IMR-90 (cell line): Measurements from ENCODE around the gene MPZL1. TPM values are rescaled to one million over a fixed set of nuclear protein-coding genes. Genes with fewer than 3 reads are reported as not detected.

Experiments used
- ATAC-seq: fragments of 200-7000 bp; cut with Tn5 transposase; 2 replicates; pipeline ENCODE4 v1.9.1; 2020; ENCODE audit warnings: low read depth, mild to moderate bottlenecking, moderate library complexity
- BruUV-seq: library from RNA; stranded (reverse); fragments of 400-500 nt; replicated peaks from 2 replicates; lab custom pipeline; 2021; lab: Mats Ljungman, UMichigan
- CTCF ChIA-PET: fragments of 300-600 bp; formaldehyde crosslinking; extraction: SDS; loops from one replicate; lab custom pipeline; 2021; ENCODE audit warnings: antibody characterized with exemption; lab: Yijun Ruan, JAX
- POLR2A ChIA-PET: fragments of 300-600 bp; sonication (Branson Sonifier 250); formaldehyde crosslinking; loops from one replicate; lab custom pipeline; 2022; ENCODE audit warnings: antibody characterized with exemption; ENCODE audit not compliant: unreplicated experiment; lab: Charles Lee
- DNase-seq: peaks from one replicate; pipeline ENCODE4 v3.0.0; 2013
- H2AFZ ChIP-seq: replicated peaks from 2 replicates; pipeline ENCODE3; 2013; ENCODE audit warnings: low read length, mild to moderate bottlenecking; ENCODE audit not compliant: poor library complexity
- H2AK5ac ChIP-seq: 2 replicates; pipeline ENCODE4 v1.6.1; 2013; ENCODE audit warnings: low read depth, low read length, inconsistent platforms
- H2AK9ac ChIP-seq: replicated peaks from 2 replicates; pipeline ENCODE3; 2013; ENCODE audit warnings: mild to moderate bottlenecking, low read depth, low read length, moderate library complexity; ENCODE audit not compliant: poor library complexity
- H2BK120ac ChIP-seq: 2 replicates; pipeline ENCODE4 v1.6.1; 2013; ENCODE audit warnings: low read depth, low read length, inconsistent platforms
- H2BK15ac ChIP-seq: 3 replicates; pipeline ENCODE4 v1.6.1; 2013; ENCODE audit warnings: low read depth, low read length, inconsistent platforms
- H2BK20ac ChIP-seq: 2 replicates; pipeline ENCODE4 v1.6.1; 2013; ENCODE audit warnings: low read depth, mild to moderate bottlenecking, inconsistent platforms, low read length, moderate library complexity
- H2BK5ac ChIP-seq: 2 replicates; pipeline ENCODE4 v1.6.1; 2013; ENCODE audit warnings: mild to moderate bottlenecking, low read depth, low read length, inconsistent platforms; ENCODE audit not compliant: poor library complexity, severe bottlenecking
- H3K14ac ChIP-seq: replicated peaks from 2 replicates; pipeline ENCODE4 v1.6.1; 2013; ENCODE audit warnings: low read depth, low read length, inconsistent platforms
- H3K18ac ChIP-seq: 2 replicates; pipeline ENCODE4 v1.6.1; 2013; ENCODE audit warnings: low read depth, low read length, control low read depth
- H3K23ac ChIP-seq: 2 replicates; pipeline ENCODE4 v1.6.1; 2013; ENCODE audit warnings: low read depth, low read length, inconsistent platforms
- H3K27ac ChIP-seq: 2 replicates; pipeline ENCODE4 v1.5.1; 2013; ENCODE audit warnings: mild to moderate bottlenecking, control low read depth, low read length; ENCODE audit not compliant: insufficient read depth
- H3K27me3 ChIP-seq: 2 replicates; pipeline ENCODE4 v1.6.1; 2013; ENCODE audit warnings: low read length; ENCODE audit not compliant: control insufficient read depth, insufficient read depth
- H3K36me3 ChIP-seq: 2 replicates; pipeline ENCODE4 v1.6.1; 2013; ENCODE audit warnings: low read length, mixed read lengths; ENCODE audit not compliant: control insufficient read depth, insufficient read depth
- H3K4ac ChIP-seq: 2 replicates; pipeline ENCODE4 v1.6.1; 2013; ENCODE audit warnings: low read depth, low read length, inconsistent platforms
- H3K4me1 ChIP-seq: 2 replicates; pipeline ENCODE4 v1.6.1; 2013; ENCODE audit warnings: low read length, mixed read lengths; ENCODE audit not compliant: control insufficient read depth, insufficient read depth
- H3K4me2 ChIP-seq: 2 replicates; pipeline ENCODE4 v1.6.1; 2013; ENCODE audit warnings: low read depth, mild to moderate bottlenecking, control low read depth, low read length, moderate library complexity
- H3K4me3 ChIP-seq: 2 replicates; pipeline ENCODE4 v1.5.1; 2013; ENCODE audit warnings: low read depth, mild to moderate bottlenecking, control low read depth, low read length, moderate library complexity; ENCODE audit not compliant: insufficient read depth
- H3K56ac ChIP-seq: 2 replicates; pipeline ENCODE4 v1.6.1; 2013; ENCODE audit warnings: low read length, inconsistent platforms; ENCODE audit not compliant: insufficient read depth; ENCODE audit errors: extremely low read depth
- H3K79me1 ChIP-seq, 2 experiments: 2 replicates each; pipeline ENCODE4 v1.6.1; 2013; ENCODE audit warnings: low read length in 2 of 2, inconsistent platforms in 1 of 2, low read depth in 1 of 2
- H3K9ac ChIP-seq: 2 replicates; pipeline ENCODE4 v1.6.1; 2013; ENCODE audit warnings: low read depth, low read length, control low read depth
- H3K9me1 ChIP-seq: 2 replicates; pipeline ENCODE4 v1.6.1; 2013; ENCODE audit warnings: low read length, inconsistent platforms; ENCODE audit not compliant: insufficient read depth
- H3K9me3 ChIP-seq: 2 replicates; pipeline ENCODE4 v1.6.1; 2013; ENCODE audit warnings: low read length; ENCODE audit not compliant: control insufficient read depth, insufficient read depth
- H4K20me1 ChIP-seq: 2 replicates; pipeline ENCODE4 v1.6.1; 2013; ENCODE audit warnings: low read length, inconsistent platforms; ENCODE audit not compliant: insufficient read depth
- H4K5ac ChIP-seq: 2 replicates; pipeline ENCODE4 v1.6.1; 2013; ENCODE audit warnings: mild to moderate bottlenecking, low read depth, low read length, control low read depth
- H4K8ac ChIP-seq, 2 experiments: 2 replicates each; pipeline ENCODE4 v1.6.1; 2013; ENCODE audit warnings: low read depth in 2 of 2, low read length in 2 of 2, control low read depth in 1 of 2, inconsistent platforms in 1 of 2
- H4K91ac ChIP-seq: 2 replicates; pipeline ENCODE4 v1.6.1; 2013; ENCODE audit warnings: low read depth, low read length, inconsistent platforms; ENCODE audit not compliant: insufficient read depth
- BHLHE40 ChIP-seq: fragments of 150-350 bp; IDR thresholded peaks from 2 replicates; pipeline ENCODE4 v1.6.1; 2016; ENCODE audit warnings: mild to moderate bottlenecking, low read depth, low read length
- CEBPB ChIP-seq: IDR thresholded peaks from 2 replicates; pipeline ENCODE4 v1.6.1; 2012; ENCODE audit warnings: low read depth, low read length, improper control_type of control experiment
- CHD1 ChIP-seq: IDR thresholded peaks from 2 replicates; pipeline ENCODE4 v1.6.1; 2012; ENCODE audit warnings: low read depth, low read length, improper control_type of control experiment
- FOS ChIP-seq: fragments of 150-350 bp; IDR thresholded peaks from 2 replicates; pipeline ENCODE4 v1.6.1; 2016; ENCODE audit warnings: low read depth, low read length
- MAFK ChIP-seq: IDR thresholded peaks from 2 replicates; pipeline ENCODE4 v1.6.1; 2012; ENCODE audit warnings: low read depth, low read length, improper control_type of control experiment
- MAZ ChIP-seq: IDR thresholded peaks from 2 replicates; pipeline ENCODE4 v1.6.1; 2012; ENCODE audit warnings: low read depth, mild to moderate bottlenecking, low read length, improper control_type of control experiment, moderate library complexity, borderline replicate concordance
- MXI1 ChIP-seq: IDR thresholded peaks from 2 replicates; pipeline ENCODE4 v1.6.1; 2012; ENCODE audit warnings: low read depth, mild to moderate bottlenecking, low read length, moderate library complexity, borderline replicate concordance
- NFE2L2 ChIP-seq: fragments of 150-350 bp; IDR thresholded peaks from 2 replicates; pipeline ENCODE4 v1.6.1; 2016; ENCODE audit warnings: low read depth, mild to moderate bottlenecking, low read length
- POLR2A ChIP-seq: IDR thresholded peaks from 2 replicates; pipeline ENCODE4 v1.6.1; 2012; ENCODE audit warnings: mild to moderate bottlenecking, low read depth, low read length
- RAD21 ChIP-seq: IDR thresholded peaks from 2 replicates; pipeline ENCODE4 v1.6.1; 2012; ENCODE audit warnings: low read length, improper control_type of control experiment
- RCOR1 ChIP-seq: IDR thresholded peaks from 2 replicates; pipeline ENCODE4 v1.6.1; 2012; ENCODE audit warnings: mild to moderate bottlenecking, low read length, improper control_type of control experiment; ENCODE audit not compliant: insufficient replicate concordance
- RFX5 ChIP-seq: IDR thresholded peaks from 2 replicates; pipeline ENCODE4 v1.8.0; 2012; ENCODE audit warnings: low read depth, mild to moderate bottlenecking, low read length, moderate library complexity
- SMC3 ChIP-seq: fragments of 150-350 bp; IDR thresholded peaks from 2 replicates; pipeline ENCODE4 v1.6.1; 2016; ENCODE audit warnings: low read depth, mild to moderate bottlenecking, antibody characterized with exemption, low read length, moderate library complexity
- WGBS, 2 experiments: methylation state at CpG; one replicate each; pipeline versions ENCODE4 v1.1.5 to v1.1.7; 2013; ENCODE audit warnings: missing lambda C conversion rate in 2 of 2; ENCODE audit not compliant: insufficient read length in 1 of 2; ENCODE audit errors: extremely low coverage in 2 of 2; 5-methylcytosine and 5-hydroxymethylcytosine counted together
- dilution Hi-C: fragments of 300-500 bp; cut with HindIII; formaldehyde crosslinking; loops from one replicate; pipeline ENCODE4 v1.14.3; 2018; ENCODE audit warnings: low sequenced_read_pairs; ENCODE audit not compliant: unreplicated experiment
- in situ Hi-C: fragments of 300-500 bp; cut with MboI; formaldehyde crosslinking; loops from 3 replicates; pipeline ENCODE4 v1.14.3; 2019; ENCODE audit warnings: low sequenced_read_pairs, inconsistent platforms, mixed read lengths
- intact Hi-C: fragments of 100-400 bp; cut with micrococcal nuclease; formaldehyde crosslinking; loops from 2 replicates; pipeline ENCODE4 v1.10.0; 2022
- polyA plus RNA-seq, 3 experiments: library from polyadenylated mRNA; depleted of rRNA; stranded (reverse); fragments of >200 nt; gene quantifications; 2 replicates each; pipeline ENCODE4 v1.2.3, GENCODE V29; 2012; ENCODE audit warnings: low replicate concordance in 1 of 3
- total RNA-seq: library from RNA; depleted of rRNA; stranded (reverse); fragments of >200 nt; gene quantifications from 2 replicates; pipeline ENCODE4 v1.2.3, GENCODE V29; 2012
- TF ChIP-seq, protein P1 (sequence below): fragments of 150-350 bp; IDR thresholded peaks from 2 replicates; pipeline ENCODE4 v1.6.1; 2016; ENCODE audit warnings: low read depth, mild to moderate bottlenecking, low read length, moderate library complexity, borderline replicate concordance
- TF ChIP-seq, protein P2 (sequence below): fragments of 150-350 bp; IDR thresholded peaks from 2 replicates; pipeline ENCODE4 v1.6.1; 2017; ENCODE audit warnings: mild to moderate bottlenecking, antibody characterized with exemption, low read length, low read depth
- TF ChIP-seq, protein P3 (sequence below): conservative IDR thresholded peaks from 2 replicates; pipeline ENCODE4 v1.5.1; 2012; ENCODE audit warnings: mild to moderate bottlenecking, low read depth, low read length, improper control_type of control experiment

MPZL1 gene
- total and polyA plus RNA-seq, 2 of the 4 experiments (the other 2 are of a cell fraction) = 55.3 to 87.3 TPM

DNA sequence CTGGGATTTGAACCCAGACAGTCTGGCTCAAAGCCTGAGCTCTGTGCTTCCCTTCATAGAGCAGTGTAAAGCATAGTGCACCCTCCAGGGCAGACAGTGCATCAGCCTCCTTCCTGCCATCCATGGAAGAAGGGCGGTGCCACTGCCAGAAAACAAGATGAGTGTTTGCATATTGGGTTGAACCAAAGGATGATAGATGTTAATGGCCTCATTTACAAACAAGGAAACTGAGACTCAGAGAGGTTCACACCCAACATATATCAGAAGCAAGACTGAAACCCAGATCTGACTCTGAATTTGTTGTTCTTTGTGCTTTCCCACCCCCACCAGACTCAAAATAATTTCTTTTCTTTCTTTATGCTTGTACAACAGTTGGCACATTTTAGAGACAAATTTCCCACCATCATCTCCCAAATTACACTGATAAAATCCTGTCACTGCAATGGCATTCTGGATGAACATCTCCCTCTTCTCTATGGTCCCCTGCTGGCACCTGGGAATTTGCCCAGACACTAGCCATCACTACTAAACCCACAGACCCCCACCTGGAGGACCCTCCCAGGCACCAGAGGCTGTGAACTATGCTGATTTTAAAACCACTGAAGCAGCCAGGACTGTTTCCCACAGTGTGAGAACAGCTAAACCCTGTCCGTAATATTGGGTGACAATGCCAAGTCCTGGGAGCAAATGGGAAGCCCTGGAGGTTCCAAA lies 45.4 kb upstream of the MPZL1 start:
- Histone ChIP-seq H3K9me1 (0 out of 2 replicates have a peak, but pooled peaks cover 4% of the 10 kb centered on the region), H3K4me2 (no peak overlapping the region), H3K36me3 (no peaks in the 10 kb centered on the region), H3K9me3 (no peaks in the 10 kb centered on the region), H3K27ac (no peak overlapping the region), H3K9ac (no peak overlapping the region), H3K18ac (no peak overlapping the region), H3K4me3 (no peak overlapping the region), H2BK15ac (no peak overlapping the region), H3K27me3 (peaks cover 30% of the 10 kb centered on the region), H2AFZ (no peak overlapping the region), H3K56ac (no peak overlapping the region), H3K4me1 (no peaks in the 10 kb centered on the region), H2BK5ac (no peak overlapping the region), H2AK5ac (no peak overlapping the region), H4K91ac (no peak overlapping the region), H2BK120ac (no peak overlapping the region), H4K20me1 (no peaks in the 10 kb centered on the region), H2AK9ac (no peak overlapping the region), H3K23ac (no peak overlapping the region), H2BK20ac (no peak overlapping the region), H3K4ac (no peak overlapping the region), H4K8ac (no peak overlapping the region), H3K79me1 (no peaks in the 10 kb centered on the region), H3K14ac (no peak overlapping the region), H4K5ac (no peak overlapping the region)
- ChIA-PET CTCF (interaction anchor here (1.2 kb wide), 1 partner anchor 11 kb away, joined by 4 read pairs; no protein-coding TSS in a partner anchor), POLR2A (no interaction called here)
- intact Hi-C loops = no loop called here
- WGBS, 2 experiments = no CpG with 5 or more reads among the region's 2 CpGs
- TF ChIP-seq SMC3 = no peak
- TF ChIP-seq CEBPB = no peak
- no peak for TF ChIP-seq MAFK
- no peak for TF ChIP-seq CHD1
- TF ChIP-seq, protein P1, sequence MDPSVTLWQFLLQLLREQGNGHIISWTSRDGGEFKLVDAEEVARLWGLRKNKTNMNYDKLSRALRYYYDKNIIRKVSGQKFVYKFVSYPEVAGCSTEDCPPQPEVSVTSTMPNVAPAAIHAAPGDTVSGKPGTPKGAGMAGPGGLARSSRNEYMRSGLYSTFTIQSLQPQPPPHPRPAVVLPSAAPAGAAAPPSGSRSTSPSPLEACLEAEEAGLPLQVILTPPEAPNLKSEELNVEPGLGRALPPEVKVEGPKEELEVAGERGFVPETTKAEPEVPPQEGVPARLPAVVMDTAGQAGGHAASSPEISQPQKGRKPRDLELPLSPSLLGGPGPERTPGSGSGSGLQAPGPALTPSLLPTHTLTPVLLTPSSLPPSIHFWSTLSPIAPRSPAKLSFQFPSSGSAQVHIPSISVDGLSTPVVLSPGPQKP = no peak
- TF ChIP-seq, protein P2, sequence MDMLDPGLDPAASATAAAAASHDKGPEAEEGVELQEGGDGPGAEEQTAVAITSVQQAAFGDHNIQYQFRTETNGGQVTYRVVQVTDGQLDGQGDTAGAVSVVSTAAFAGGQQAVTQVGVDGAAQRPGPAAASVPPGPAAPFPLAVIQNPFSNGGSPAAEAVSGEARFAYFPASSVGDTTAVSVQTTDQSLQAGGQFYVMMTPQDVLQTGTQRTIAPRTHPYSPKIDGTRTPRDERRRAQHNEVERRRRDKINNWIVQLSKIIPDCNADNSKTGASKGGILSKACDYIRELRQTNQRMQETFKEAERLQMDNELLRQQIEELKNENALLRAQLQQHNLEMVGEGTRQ = no peak
- no peak for TF ChIP-seq POLR2A
- no peak for TF ChIP-seq MAZ
- no peak for TF ChIP-seq MXI1
- no peak for TF ChIP-seq RCOR1
- TF ChIP-seq, protein P3, sequence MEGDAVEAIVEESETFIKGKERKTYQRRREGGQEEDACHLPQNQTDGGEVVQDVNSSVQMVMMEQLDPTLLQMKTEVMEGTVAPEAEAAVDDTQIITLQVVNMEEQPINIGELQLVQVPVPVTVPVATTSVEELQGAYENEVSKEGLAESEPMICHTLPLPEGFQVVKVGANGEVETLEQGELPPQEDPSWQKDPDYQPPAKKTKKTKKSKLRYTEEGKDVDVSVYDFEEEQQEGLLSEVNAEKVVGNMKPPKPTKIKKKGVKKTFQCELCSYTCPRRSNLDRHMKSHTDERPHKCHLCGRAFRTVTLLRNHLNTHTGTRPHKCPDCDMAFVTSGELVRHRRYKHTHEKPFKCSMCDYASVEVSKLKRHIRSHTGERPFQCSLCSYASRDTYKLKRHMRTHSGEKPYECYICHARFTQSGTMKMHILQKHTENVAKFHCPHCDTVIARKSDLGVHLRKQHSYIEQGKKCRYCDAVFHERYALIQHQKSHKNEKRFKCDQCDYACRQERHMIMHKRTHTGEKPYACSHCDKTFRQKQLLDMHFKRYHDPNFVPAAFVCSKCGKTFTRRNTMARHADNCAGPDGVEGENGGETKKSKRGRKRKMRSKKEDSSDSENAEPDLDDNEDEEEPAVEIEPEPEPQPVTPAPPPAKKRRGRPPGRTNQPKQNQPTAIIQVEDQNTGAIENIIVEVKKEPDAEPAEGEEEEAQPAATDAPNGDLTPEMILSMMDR = no peak
- no peak for TF ChIP-seq FOS
- no peak for TF ChIP-seq RFX5
- no peak for TF ChIP-seq NFE2L2
- TF ChIP-seq BHLHE40 = no peak
- TF ChIP-seq RAD21 = no peak
- in situ Hi-C loops = loop anchor here (25.0 kb wide), 1 partner anchor 414 kb away; no protein-coding TSS in a partner anchor
- no TSS peak for BruUV-seq
- DNase-seq = no peak
- no peak for ATAC-seq
- dilution Hi-C loops = no loop called here
